NB4 (cell line): ENCODE measurements around the gene SLC9A4.

Experiments
- MYC ChIP-seq: IDR thresholded peaks from 2 replicates; pipeline ENCODE4 v1.6.1; 2011; ENCODE audit warnings: low read depth, low read length
- POLR2A ChIP-seq: IDR thresholded peaks from 2 replicates; pipeline ENCODE4 v1.6.1; 2011; ENCODE audit warnings: mild to moderate bottlenecking; ENCODE audit not compliant: insufficient read length; ENCODE audit errors: extremely low read depth
- TF ChIP-seq, protein P1 (sequence below): IDR thresholded peaks from one replicate; pipeline ENCODE4 v1.5.1; 2012; ENCODE audit warnings: low read depth, low read length
- TF ChIP-seq, protein P2 (sequence below): IDR thresholded peaks from 2 replicates; pipeline ENCODE4 v1.6.1; 2011; ENCODE audit warnings: low read depth, low read length

DNA sequence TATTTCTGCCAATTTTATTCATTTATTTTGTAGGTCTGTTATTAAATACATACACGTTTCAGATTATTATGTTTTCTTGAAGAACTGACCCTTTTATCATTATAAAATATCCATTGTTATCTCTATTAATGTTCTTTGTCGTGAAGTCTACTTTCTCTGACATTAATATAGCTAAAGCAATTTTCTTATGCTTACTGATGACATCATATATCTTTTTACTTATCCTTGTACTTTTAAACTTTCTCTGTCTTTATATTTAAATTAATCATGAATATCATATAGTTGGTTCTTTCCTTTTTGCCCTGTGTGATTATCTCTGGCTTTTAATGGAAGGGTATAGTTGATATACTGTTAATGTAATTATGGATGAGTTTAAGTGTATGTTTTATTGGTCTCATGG, 109.8 kb downstream of the SLC9A4 start:
- TF ChIP-seq, protein P1, sequence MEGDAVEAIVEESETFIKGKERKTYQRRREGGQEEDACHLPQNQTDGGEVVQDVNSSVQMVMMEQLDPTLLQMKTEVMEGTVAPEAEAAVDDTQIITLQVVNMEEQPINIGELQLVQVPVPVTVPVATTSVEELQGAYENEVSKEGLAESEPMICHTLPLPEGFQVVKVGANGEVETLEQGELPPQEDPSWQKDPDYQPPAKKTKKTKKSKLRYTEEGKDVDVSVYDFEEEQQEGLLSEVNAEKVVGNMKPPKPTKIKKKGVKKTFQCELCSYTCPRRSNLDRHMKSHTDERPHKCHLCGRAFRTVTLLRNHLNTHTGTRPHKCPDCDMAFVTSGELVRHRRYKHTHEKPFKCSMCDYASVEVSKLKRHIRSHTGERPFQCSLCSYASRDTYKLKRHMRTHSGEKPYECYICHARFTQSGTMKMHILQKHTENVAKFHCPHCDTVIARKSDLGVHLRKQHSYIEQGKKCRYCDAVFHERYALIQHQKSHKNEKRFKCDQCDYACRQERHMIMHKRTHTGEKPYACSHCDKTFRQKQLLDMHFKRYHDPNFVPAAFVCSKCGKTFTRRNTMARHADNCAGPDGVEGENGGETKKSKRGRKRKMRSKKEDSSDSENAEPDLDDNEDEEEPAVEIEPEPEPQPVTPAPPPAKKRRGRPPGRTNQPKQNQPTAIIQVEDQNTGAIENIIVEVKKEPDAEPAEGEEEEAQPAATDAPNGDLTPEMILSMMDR: no peak
- TF ChIP-seq POLR2A (no peak), MYC (no peak)
- TF ChIP-seq, protein P2, sequence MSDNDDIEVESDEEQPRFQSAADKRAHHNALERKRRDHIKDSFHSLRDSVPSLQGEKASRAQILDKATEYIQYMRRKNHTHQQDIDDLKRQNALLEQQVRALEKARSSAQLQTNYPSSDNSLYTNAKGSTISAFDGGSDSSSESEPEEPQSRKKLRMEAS: no peak
